Iris pigment epithelial cell (primary cell): ENCODE results near the gene CMKLR1.

Experiments
- DNase-seq: peaks from one replicate; pipeline ENCODE4 v3.0.0-alpha.2; 2011; ENCODE audit warnings: low read depth

The CMKLR1 gene

GRCh38 chr12:108298761-108299275 is 40.3 kb downstream of the CMKLR1 start:
- no peak for DNase-seq

GRCh38 chr12:108297895-108298760 is 41.0 kb downstream of the CMKLR1 start:
- DNase-seq, result no peak

DNA sequence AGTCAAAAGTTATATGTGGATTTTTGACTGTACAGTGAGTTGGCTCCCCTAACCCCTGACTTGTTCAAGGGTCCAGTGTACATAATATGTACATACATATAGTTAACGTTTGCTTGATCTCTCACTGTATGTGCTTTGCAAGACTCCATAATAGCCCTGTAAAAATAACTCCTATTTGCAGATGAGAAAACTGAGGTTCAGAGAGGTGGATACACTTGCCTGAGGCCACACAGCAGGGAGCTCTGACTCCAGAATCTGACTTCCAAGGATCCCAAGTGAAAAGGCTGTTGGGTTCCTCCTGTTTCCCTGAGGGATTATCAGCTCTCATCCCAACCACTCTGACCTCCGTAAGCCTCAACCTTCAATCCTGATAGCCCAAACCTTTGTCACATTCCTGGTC is 41.7 kb downstream of the CMKLR1 start:
- no peak for DNase-seq

GRCh38 chr12:108296945-108297344 is 42.2 kb downstream of the CMKLR1 start:
- DNase-seq, result no peak

DNA sequence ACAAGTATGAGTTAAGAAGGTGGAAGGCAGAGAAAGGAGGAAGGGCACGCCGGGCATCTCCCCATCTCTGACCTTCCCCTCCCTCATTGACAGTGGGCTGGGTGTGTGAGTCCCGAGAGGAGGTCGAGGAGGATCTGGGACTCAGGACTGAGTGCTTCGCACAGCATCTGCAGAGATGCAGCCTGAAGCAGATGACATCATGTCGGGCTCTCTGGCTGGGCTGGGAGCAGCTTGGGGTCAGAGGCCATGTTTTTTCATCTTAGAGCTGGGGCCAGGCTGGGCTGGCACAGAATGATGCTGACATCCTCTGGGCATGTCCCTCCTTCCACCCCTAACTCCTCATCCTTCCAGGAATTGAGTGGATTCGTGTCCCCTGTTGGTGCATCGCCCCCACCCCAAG is 43.5 kb downstream of the CMKLR1 start:
- DNase-seq, result no peak

DNA sequence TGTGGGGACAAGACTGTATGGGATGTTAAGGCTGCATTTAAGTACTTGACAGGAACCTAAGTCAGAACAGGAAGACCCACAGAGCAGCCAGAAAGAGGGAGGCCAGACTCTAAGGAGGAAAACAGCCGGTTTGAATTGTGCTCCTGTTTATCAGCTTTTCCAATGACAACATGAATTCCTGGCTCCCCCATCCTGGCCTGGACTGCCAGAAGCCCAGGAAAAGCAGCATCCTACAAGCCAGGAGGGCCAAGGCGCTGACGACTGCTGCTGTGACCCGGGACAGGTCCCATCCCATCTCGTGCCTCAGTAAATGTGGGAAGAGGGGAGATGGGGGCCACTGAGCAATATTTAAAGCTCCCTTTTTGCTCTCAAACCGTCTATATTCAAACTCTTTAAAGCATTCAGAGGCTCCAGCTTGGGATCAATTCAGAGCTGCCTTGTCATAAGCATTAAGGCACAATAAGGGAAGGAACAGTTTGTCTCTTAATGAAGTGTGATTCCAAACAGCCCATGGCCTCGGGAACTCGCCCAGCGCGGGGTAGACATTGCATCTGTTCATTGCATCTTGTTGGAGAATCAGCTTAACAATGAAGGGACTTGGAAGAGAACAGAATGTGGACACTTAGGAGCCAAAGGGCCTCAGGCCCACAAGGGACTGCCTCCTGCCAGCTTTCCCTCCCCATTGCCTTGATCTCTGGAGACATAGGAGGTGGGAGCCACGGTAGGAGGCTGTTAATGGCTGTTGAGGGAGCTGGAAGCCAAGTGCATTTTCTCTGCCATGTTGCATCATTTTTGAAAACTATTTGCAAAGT is 49.6 kb downstream of the CMKLR1 start:
- DNase-seq, result no peak

DNA sequence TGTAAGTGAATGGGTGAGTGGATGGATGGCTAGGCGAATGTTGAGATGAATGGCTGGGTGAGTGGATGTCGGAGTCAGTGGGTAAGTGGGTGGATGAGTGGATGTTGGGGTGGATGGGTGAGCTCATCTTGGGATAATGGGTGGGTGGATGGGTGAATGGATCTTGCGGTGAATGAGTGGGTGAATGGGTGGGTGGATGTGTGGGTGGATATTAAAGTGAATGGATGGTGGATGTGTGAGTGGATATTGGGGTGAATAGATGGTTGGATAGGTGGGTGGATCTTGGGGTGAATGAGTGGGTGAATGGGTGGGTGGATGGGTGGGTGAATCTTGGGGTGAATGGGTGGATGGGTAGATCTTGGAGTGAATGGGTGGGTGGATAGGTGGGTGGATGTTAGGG is 51.9 kb downstream of the CMKLR1 start:
- no peak for DNase-seq

DNA sequence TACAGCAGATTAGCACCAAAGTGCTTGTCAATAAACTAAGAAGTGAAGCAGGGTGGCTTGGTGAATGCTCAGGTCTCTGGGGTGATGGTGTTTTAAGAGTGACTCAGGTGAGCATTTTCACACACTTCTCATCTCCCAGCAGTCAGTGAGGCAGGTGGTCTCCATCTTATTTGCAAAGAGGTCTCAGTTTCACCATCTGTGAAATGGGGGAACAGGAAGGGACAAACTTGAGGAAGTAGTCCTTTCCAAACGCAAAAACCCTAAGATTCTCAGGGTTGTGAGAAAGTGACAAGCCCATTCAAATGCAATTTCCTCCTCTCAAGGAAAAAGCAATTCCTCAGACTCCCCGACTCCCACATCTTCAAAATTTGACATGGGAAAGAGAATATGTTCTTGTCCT is 54.1 kb downstream of the CMKLR1 start:
- no peak for DNase-seq

DNA sequence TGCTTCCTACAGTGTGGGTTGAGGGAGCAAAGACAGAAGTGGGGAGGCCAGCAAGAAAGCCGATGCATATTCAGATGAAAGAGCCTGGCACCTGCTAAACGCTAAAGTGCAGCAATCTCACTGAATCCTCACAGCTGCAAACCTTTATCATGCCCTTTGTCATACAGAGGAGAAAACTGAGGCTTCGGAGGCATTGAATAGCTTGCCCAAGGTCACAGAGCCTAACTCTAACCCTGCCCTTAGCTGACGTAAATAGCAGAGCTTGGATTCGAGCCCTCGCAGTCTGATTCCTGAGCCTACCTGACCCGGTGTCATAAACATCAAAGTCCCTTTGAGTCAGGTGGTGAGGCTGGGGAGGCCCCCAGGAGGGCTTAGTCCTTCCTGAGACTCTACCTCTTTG is 54.9 kb downstream of the CMKLR1 start:
- DNase-seq, result no peak

- no peak for DNase-seq
Observed at GRCh38 chr12:108282676-108283075, 56.4 kb downstream of the CMKLR1 start.

GRCh38 chr12:108282160-108282559 is 57.0 kb downstream of the CMKLR1 start:
- DNase-seq, result no peak

GRCh38 chr12:108277613-108278012 is 61.5 kb downstream of the CMKLR1 start:
- no peak for DNase-seq

DNA sequence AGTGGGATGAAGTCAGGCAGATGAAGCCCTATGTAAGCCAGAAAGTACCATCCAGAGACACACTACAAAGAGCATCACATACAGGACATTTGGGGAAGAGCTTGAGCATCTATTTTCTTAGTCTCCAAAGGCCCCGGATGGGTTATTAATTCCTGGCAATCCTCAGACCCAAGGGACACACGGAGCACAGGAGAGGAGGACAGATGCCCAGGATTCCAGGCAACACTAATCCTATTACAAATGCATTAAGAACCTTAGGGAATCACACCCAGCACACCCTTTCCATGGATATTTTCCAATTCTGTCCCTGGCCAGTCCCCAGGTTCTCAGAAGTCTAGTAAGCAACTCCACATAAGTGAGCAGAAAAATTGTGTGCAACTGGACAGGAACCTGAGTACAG is 65.9 kb downstream of the CMKLR1 start:
- DNase-seq, result no peak

- DNase-seq, result no peak
Observed at GRCh38 chr12:108271951-108272872, 66.9 kb downstream of the CMKLR1 start.

DNA sequence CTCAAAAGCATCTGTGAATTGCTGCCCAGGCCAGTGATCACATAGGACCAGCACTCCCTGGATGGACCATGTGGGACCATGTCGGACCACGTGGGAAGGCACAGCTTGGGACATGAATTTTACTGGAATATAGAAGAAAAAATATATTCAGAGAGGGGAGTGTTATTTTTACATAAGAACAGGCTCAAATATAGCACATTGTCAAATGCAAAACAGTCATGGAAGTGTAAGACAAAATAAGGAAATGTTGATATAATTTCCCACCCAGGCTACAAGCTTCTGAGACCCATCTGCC is 68.3 kb downstream of the CMKLR1 start:
- DNase-seq, result no peak

DNA sequence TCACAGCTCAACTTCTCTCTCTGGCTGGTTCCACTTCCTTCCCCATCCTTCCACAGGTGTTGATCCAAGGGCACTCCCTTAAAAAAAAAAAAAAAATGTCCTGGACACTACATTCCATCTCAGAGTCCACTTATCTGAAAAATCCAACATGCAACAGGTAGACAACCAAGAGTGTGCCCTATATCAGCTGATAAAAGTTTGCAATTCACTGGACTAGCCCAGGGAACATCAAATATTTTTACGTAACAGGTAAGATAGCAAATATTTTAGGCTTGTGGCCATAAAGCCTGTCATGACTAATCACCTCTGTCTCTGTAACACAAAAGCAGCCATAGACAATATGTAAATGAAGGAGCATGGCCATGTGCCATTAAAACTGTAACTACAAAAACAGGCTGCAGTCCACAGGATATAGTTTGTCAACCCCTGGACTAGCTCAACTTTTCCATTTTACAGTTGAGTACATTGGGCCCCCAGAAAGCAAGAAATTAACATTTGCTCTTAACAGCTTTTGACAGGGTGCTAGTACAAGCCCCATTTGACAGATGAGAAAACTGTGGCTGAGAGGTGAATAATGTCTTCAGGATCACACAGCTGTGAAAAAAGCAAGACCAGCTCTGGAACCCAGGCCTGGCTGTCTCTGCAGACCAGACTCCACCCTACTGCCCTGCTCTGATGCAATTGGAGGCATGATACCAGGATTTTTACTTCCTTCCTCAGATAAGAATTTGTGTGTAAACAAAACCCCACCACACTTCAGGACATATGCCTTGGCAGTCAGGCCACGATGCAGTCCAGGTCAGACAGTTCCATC is 68.9 kb downstream of the CMKLR1 start:
- no peak for DNase-seq

DNA sequence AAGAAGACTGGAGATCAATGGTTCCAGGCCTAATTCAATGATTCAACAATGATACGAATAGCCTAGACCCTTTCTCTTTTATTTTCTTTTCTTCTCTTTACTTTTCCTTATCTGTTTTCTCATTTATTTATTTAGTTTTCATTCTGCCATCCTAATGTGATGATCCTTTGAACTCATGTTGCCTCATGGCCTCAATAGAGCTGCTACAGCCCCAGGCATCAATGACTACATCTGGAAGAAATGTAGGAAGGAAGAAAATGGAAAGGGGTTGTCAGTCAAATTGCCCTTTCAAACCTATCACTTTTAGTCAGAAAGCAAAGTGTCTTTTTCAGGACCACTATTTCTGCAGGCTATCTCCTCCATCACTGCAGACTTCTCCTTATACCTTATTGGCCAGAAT is 69.9 kb downstream of the CMKLR1 start:
- no peak for DNase-seq

- no peak for DNase-seq
Observed at GRCh38 chr12:108268397-108268796, 70.7 kb downstream of the CMKLR1 start.

DNA sequence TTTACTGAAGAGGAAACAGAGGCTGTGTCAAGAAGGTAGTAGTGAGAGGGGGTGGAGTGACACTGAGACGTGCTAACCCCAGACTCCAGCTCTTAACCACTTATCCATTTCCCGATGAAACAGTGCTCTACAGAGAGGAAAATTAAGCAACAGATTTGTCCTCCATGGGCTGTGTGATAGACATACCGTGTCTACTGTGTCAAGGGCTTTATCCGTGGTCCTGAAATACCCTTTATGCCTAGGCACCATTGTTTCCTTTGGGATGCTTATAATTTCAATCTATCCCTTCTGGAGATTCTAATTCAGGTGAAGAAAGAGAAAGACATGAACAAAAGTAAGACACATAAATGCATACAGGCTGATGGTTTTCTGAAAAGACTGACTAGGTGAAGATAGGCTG is 71.7 kb downstream of the CMKLR1 start:
- DNase-seq, result no peak

DNA sequence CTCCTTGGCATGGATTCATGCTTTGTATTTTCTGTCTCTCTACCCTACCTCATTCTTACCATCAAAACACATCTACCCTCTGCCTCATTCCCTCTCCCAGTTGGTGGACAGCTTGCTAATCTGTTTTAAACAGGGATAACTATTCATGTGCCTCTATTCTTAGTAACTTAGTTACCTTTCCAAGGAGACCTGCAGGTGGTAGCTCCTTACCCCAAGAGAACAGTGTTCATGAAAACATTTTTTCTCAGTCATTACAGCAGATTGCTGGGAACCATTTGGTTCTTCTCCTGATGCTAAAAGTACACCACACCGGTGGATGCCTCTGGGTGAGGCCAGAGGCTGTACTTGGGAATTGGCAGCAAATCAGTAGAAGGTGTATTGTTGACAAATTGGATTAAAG is 73.0 kb downstream of the CMKLR1 start:
- DNase-seq, result no peak

DNA sequence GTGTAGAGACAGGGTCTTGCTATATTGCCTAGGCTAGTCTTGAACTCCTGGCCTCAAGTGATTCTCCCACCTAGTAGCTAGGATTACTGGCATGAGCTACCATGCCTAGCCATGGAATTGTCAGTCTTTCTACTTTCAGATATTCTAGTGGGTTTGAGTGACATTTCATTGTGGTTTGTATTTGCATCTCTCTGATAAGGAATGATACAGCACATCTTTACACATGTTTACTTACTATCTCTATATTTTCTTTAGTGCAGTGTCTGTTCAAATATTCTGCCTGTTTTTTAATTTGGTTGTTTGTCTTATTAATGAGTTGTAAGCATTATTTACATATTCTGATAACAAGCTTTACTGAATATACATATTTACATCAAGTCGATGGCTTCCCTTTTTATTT is 73.6 kb downstream of the CMKLR1 start:
- DNase-seq, result no peak
